H1 (cell line): Measurements from ENCODE around the gene ATP5ME. TPM values are rescaled to one million over a fixed set of nuclear protein-coding genes. Genes with fewer than 3 reads are reported as not detected.

Experiments used
- polyA plus RNA-seq, 7 experiments: library from polyadenylated mRNA; depleted of rRNA in 3 of 7; stranded (reverse) in 5 of 7; unstranded in 2 of 7; fragments of >200 nt in 5 of 7; fragments of 200-250 nt in 2 of 7; gene quantifications; 1 replicate in 5 of 7; 2 replicates in 1 of 7; 4 replicates in 1 of 7; pipeline versions ENCODE4 v1.2.1 to v1.2.3, GENCODE V29; 2011 to 2013; ENCODE audit warnings: missing spikeins in 2 of 7, mixed read lengths in 2 of 7
- total RNA-seq: library from RNA; stranded (reverse); fragmentation: NEBNext Ultra II Directional; extraction: Animal tissue kit (Norgen Biotek cat#: 25700); gene quantifications from 2 replicates; pipeline ENCODE4 v1.2.1, GENCODE V29; 2021
- TF ChIP-seq, protein P1 (sequence below): IDR thresholded peaks from 2 replicates; pipeline ENCODE4 v1.6.1; 2012; ENCODE audit warnings: low read length, inconsistent platforms

The ATP5ME gene
- total and polyA plus RNA-seq, 2 of the 8 experiments (the other 6 are each of a cell fraction or from before 2014, with no cell fraction given) = 375 to 450 TPM

DNA sequence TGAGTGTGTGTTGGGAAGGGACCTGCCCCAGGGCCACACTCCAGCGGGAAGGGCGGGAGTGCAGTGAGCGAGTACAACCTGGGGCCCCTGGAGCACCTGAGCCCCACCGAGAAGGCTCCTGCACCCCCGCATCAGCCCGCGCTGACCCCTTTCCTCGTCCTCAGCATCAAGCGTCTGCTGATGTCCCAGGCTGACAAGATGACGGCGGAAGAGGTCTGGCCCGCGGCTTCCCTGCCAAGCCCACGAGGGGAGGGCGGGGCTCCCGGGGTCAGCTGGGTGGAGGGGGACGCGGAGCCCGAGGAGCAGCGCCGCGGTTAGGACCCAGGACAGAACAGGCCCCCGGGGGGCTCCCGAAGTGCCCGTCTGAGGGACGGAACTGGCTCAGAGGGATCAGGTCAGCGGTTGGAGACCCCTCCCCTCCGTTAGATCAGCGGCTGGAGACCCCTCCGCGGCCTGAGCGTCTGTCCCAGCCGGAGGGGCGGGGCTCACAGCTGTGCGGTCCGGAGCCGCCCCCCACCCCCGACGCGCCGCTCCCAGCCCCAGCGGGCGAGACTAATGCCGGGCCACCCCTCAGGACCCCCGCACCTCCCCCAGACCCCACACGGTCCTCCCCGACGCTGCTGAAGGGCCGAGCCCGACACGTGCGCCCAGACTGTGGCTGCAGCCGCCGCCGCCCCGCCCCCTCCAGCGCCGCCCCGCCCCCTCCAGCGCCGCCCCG, 7.0 kb upstream of the ATP5ME start (continued):
- TF ChIP-seq, protein P1, sequence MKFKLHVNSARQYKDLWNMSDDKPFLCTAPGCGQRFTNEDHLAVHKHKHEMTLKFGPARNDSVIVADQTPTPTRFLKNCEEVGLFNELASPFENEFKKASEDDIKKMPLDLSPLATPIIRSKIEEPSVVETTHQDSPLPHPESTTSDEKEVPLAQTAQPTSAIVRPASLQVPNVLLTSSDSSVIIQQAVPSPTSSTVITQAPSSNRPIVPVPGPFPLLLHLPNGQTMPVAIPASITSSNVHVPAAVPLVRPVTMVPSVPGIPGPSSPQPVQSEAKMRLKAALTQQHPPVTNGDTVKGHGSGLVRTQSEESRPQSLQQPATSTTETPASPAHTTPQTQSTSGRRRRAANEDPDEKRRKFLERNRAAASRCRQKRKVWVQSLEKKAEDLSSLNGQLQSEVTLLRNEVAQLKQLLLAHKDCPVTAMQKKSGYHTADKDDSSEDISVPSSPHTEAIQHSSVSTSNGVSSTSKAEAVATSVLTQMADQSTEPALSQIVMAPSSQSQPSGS = no peak
- TF ChIP-seq, all 59 proteins: peak for 5
